ENCODE measurements around the gene MCM3AP.

- TF ChIP-seq ZBTB17 (CRISPR knock-in tag; IDR thresholded peaks at IDR 0.05) = no peak
- TF ChIP-seq POLR2AphosphoS5 (IDR thresholded peaks at IDR 0.05; ENCODE audit: control insufficient read depth, insufficient read depth, low read depth, low read length) = no peak
Measured at GRCh38 chr21:46245213-46245915, 40.0 kb downstream of the MCM3AP start.

All from K562 (cell line).